ENCODE results near the gene MRFAP1L1. TPM values are rescaled to one million over a fixed set of nuclear protein-coding genes. Genes with fewer than 3 reads are reported as not detected.

MRFAP1L1 gene
- total and polyA plus RNA-seq, 2 donors (not counting 1 experiment from before 2014, with no cell fraction given), result 12.5 to 57.2 TPM

DNA sequence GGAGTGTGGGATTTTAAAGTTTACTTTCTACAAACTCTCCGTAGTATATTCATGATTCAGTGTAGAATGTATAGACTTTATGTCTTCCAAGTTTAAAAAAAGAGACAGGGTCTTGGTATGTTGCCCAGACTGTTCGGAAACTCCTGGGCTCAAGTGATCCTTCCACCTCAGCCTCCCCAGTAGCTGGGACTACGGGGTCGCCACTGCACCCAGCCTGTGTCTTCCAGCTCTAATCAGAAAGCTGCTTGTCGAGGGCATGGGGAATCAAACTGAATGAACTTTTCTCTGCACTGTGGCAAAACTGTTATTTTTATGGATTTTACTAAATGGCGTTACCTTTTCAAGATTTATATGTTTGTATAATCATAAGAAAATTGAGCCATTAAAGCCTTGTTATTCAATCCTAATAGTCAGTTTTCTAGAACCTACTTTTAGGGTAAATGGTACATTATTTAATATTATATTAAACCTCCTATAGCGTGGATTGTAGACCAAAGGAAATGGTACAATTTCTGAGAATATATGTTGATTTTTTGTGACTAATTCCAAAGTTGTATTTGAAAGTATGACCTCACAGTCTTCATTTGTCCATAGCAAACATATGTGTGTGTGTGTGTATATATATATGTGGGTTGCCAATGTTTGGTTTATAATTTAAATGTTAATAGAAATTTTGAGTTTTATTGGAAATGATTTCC lies 7.4 kb upstream of the MRFAP1L1 start:
- Histone ChIP-seq H3K4me1 (ENCODE audit: control insufficient read depth in 2 of 2, insufficient read depth in 2 of 2, low read length in 2 of 2) (peaks cover 21 to 33% of the 10 kb centered on the region in 2 donors), H4K20me1 (ENCODE audit: control insufficient read depth, insufficient read depth, low read length, poor library complexity, severe bottlenecking) (no peaks in the 10 kb centered on the region), H2AFZ (ENCODE audit: insufficient read depth, low read depth, low read length, poor library complexity, severe bottlenecking) (peak overlapping the region; percentile 64), H3K4me3 (ENCODE audit: control extremely low read depth in 1 of 5, extremely low read depth in 1 of 5, insufficient read depth in 1 of 5, low read depth in 2 of 5, low read length in 4 of 5) (peak overlapping the region; percentile 67 to 82 (median 80)), H3K9ac (ENCODE audit: low read length) (peak overlapping the region; percentile 79), H3K9me3 (ENCODE audit: control extremely low read depth in 1 of 3, control insufficient read depth in 2 of 3, insufficient read depth in 1 of 3, low read length in 2 of 3) (no peaks in the 10 kb centered on the region), H3K27me3 (replicated peaks in 1 of 4; ENCODE audit: control extremely low read depth in 1 of 4, control insufficient read depth in 3 of 4, insufficient read depth in 4 of 4, low read length in 3 of 4) (no peaks in the 10 kb centered on the region), H3K4me2 (replicated peaks; ENCODE audit: low read depth, low read length, poor library complexity, severe bottlenecking) (peak overlapping the region; percentile 81), H3K79me2 (ENCODE audit: control insufficient read depth, insufficient read depth, low read length) (peaks cover 43% of the 10 kb centered on the region), H3K36me3 (replicated peaks in 1 of 2; ENCODE audit: control extremely low read depth in 1 of 2, control insufficient read depth in 1 of 2, extremely low read depth in 1 of 2, insufficient read depth in 2 of 2, low read length in 1 of 2) (no peaks in the 10 kb centered on the region), H3K27ac (ENCODE audit: low read length in 2 of 2) (peak overlapping the region; percentile 76 to 85)
- POLR2A ChIA-PET, result interaction anchor here (0.6 to 3.5 kb wide), 4 partner anchors 43 to 192 kb away, joined by 8 to 22 read pairs (median 12); partner anchors contain the start of genes MRFAP1 and TBC1D14
- H3K27ac Mint-ChIP-seq, result peak overlapping the region; percentile 100
- no peak for TF ChIP-seq EZH2 (IDR thresholded peaks at IDR 0.05; ENCODE audit: borderline replicate concordance, insufficient read depth, low read depth, low read length, poor library complexity, severe bottlenecking)
- TF ChIP-seq, protein P1, sequence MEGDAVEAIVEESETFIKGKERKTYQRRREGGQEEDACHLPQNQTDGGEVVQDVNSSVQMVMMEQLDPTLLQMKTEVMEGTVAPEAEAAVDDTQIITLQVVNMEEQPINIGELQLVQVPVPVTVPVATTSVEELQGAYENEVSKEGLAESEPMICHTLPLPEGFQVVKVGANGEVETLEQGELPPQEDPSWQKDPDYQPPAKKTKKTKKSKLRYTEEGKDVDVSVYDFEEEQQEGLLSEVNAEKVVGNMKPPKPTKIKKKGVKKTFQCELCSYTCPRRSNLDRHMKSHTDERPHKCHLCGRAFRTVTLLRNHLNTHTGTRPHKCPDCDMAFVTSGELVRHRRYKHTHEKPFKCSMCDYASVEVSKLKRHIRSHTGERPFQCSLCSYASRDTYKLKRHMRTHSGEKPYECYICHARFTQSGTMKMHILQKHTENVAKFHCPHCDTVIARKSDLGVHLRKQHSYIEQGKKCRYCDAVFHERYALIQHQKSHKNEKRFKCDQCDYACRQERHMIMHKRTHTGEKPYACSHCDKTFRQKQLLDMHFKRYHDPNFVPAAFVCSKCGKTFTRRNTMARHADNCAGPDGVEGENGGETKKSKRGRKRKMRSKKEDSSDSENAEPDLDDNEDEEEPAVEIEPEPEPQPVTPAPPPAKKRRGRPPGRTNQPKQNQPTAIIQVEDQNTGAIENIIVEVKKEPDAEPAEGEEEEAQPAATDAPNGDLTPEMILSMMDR (IDR thresholded peaks at IDR 0.05), result no peak
- H3K4me3 Mint-ChIP-seq, result peak overlapping the region; percentile 99
- peaks cover 36% of the 10 kb centered on the region for H3K4me1 Mint-ChIP-seq
- H3K27me3 Mint-ChIP-seq, result no peaks in the 10 kb centered on the region
- H3K9me3 Mint-ChIP-seq (ENCODE audit: insufficient read depth), result no peaks in the 10 kb centered on the region
- 60% methylated on average over 1 of the region's 7 CpGs for WGBS (ENCODE audit: insufficient coverage)
- no peak for DNase-seq
- intact Hi-C loops (cut with micrococcal nuclease), result loop anchor here (1.0 to 10.0 kb wide), 8 partner anchors 42 to 1085 kb away; partner anchors contain the start of genes GRPEL1, KIAA0232, MRFAP1 and WFS1
- no peak for ATAC-seq (ENCODE audit: low read depth)
- CTCF ChIA-PET, result interaction anchor here (0.8 to 9.7 kb wide), 9 partner anchors 9 to 356 kb away, joined by 3 to 163 read pairs (median 4); partner anchors contain the start of genes GRPEL1 and TADA2B
